ENCODE measurements around the gene VEZF1. TPM values are rescaled to one million over a fixed set of nuclear protein-coding genes. Genes with fewer than 3 reads are reported as not detected.

The VEZF1 gene
- total and polyA plus RNA-seq, 2 donors (not counting 1 experiment from before 2014, with no cell fraction given): 43.9 to 51.2 TPM

DNA sequence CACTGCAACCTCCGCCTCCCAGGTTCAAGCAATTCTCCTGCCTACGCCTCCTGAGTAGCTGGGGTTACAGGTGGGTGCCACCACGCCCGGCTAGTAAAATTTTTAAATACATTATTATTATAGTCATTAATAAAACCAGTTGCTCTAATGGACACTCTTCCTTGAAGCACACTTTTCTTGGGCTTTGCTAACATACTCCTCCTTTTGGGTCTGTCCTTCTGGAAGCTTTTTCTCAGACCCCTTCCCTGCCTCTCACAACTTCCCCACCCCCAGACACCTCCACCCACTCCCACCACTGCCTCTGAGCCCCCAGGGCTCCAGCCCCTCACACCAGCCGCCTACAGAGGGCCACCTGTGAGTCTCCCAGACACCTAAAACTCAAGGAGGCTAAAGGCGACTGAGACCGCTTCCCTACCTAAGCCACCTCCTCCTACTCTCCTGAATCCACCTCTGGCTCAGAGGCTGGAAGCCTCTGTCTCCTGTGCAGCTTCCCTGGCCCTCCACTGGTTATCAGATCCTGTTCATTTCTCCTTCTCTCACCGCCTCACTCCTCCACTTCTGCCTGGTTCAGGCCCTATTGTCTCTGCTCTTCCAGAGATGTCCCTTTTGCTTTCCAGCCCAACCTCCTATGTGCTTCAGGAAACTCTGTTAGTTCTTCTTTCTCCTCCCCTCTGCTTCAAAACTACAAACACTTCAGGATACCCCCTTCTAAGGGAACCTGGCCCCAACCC lies 30.8 kb downstream of the VEZF1 start:
- TF ChIP-seq, protein P1, sequence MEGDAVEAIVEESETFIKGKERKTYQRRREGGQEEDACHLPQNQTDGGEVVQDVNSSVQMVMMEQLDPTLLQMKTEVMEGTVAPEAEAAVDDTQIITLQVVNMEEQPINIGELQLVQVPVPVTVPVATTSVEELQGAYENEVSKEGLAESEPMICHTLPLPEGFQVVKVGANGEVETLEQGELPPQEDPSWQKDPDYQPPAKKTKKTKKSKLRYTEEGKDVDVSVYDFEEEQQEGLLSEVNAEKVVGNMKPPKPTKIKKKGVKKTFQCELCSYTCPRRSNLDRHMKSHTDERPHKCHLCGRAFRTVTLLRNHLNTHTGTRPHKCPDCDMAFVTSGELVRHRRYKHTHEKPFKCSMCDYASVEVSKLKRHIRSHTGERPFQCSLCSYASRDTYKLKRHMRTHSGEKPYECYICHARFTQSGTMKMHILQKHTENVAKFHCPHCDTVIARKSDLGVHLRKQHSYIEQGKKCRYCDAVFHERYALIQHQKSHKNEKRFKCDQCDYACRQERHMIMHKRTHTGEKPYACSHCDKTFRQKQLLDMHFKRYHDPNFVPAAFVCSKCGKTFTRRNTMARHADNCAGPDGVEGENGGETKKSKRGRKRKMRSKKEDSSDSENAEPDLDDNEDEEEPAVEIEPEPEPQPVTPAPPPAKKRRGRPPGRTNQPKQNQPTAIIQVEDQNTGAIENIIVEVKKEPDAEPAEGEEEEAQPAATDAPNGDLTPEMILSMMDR (conservative IDR thresholded peaks at IDR 0.05 in 1 of 2, IDR thresholded peaks at IDR 0.05 in 1 of 2; ENCODE audit: low read depth in 1 of 2, low read length in 2 of 2): no peak
- TF ChIP-seq EZH2 (IDR thresholded peaks at IDR 0.05; ENCODE audit: low read length, missing control alignments): no peak
- Histone ChIP-seq H3K27me3 (ENCODE audit: control insufficient read depth, insufficient read depth, low read length) (no peaks in the 10 kb centered on the region), H4K20me1 (ENCODE audit: control insufficient read depth, extremely low read depth, insufficient read depth, low read length) (no peaks in the 10 kb centered on the region), H3K27ac (ENCODE audit: insufficient read depth, low read length) (no peak overlapping the region), H3K79me2 (ENCODE audit: control insufficient read depth, insufficient read depth, low read length) (peaks cover 20% of the 10 kb centered on the region), H3K36me3 (ENCODE audit: control insufficient read depth, insufficient read depth, low read length) (no peaks in the 10 kb centered on the region), H3K4me2 (ENCODE audit: extremely low read depth, insufficient read depth, low read length) (no peak overlapping the region), H3K4me1 (ENCODE audit: control insufficient read depth, extremely low read depth, insufficient read depth, low read length) (peaks cover 15% of the 10 kb centered on the region), H3K9ac (ENCODE audit: insufficient read depth, low read length) (no peak overlapping the region), H2AFZ (ENCODE audit: low read length) (no peak overlapping the region), H3K4me3 (replicated peaks in 1 of 4; ENCODE audit: control extremely low read depth in 1 of 4, insufficient read depth in 1 of 4, low read depth in 3 of 4, low read length in 4 of 4) (no peak overlapping the region), H3K9me3 (ENCODE audit: control insufficient read depth, insufficient read depth, low read depth, low read length) (no peaks in the 10 kb centered on the region)
- DNase-seq (ENCODE audit: low read depth in 2 of 2): no peak

DNA sequence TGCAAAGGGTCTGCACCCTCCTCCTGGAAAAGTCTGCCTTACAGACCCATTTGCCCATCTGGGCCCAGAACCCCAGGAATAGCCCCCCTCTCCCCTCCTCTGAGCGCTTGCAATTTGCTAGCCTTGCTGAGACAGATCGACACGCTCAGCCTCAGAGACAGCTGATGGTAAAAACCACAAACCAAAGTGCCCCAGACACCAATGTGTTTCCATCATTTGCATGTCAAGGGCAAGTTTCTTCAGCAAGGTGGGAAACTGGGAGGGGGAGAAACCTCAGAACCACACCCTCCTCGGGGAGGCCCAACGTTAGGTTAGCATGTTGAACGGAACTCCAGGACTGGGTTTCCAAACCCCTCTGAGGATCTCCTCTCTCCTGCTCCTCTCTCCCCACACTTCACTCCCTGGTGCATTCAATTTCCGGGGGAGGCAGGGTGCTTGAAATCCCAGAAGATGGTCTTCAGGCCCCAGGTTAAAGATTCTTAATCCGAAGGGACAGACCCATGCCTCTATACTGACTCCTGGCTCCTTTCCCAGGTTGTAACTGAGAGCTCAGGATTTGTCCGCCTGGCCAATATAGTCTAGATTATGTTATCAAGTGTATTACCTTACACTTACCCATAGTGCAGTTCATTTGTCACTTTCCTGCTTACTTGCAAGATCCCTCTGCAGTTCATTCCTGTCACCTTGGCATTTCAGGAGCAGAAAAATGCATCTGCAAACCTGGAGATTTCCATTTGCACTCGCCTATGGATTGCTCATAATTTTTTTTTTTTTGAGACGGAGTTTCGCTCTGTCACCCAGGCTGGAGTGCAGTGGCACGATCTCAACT lies 31.5 kb downstream of the VEZF1 start:
- H3K36me3 ChIP-seq (ENCODE audit: control insufficient read depth, insufficient read depth, low read length): no peaks in the 10 kb centered on the region
- H3K27me3 ChIP-seq (ENCODE audit: control insufficient read depth, insufficient read depth, low read length): no peaks in the 10 kb centered on the region
- H3K4me1 ChIP-seq (ENCODE audit: control insufficient read depth, extremely low read depth, insufficient read depth, low read length): peaks cover 20% of the 10 kb centered on the region
- no peak overlapping the region for H2AFZ ChIP-seq (ENCODE audit: low read length)
- no peak overlapping the region for H3K4me2 ChIP-seq (ENCODE audit: extremely low read depth, insufficient read depth, low read length)
- peaks cover 25% of the 10 kb centered on the region for H3K79me2 ChIP-seq (ENCODE audit: control insufficient read depth, insufficient read depth, low read length)
- no peaks in the 10 kb centered on the region for H3K9me3 ChIP-seq (ENCODE audit: control insufficient read depth, insufficient read depth, low read depth, low read length)
- no peak for DNase-seq (ENCODE audit: low read depth in 2 of 2)
- no peak overlapping the region for H3K9ac ChIP-seq (ENCODE audit: insufficient read depth, low read length)
- H3K27ac ChIP-seq (ENCODE audit: insufficient read depth, low read length): no peak overlapping the region
- H4K20me1 ChIP-seq (ENCODE audit: control insufficient read depth, extremely low read depth, insufficient read depth, low read length): no peaks in the 10 kb centered on the region
- TF ChIP-seq EZH2 (IDR thresholded peaks at IDR 0.05; ENCODE audit: low read length, missing control alignments): no peak
- TF ChIP-seq, protein P1 (conservative IDR thresholded peaks at IDR 0.05 in 1 of 2, IDR thresholded peaks at IDR 0.05 in 1 of 2; ENCODE audit: low read depth in 1 of 2, low read length in 2 of 2): no peak
- H3K4me3 ChIP-seq (replicated peaks in 1 of 4; ENCODE audit: control extremely low read depth in 1 of 4, insufficient read depth in 1 of 4, low read depth in 3 of 4, low read length in 4 of 4): peak overlapping the region in 1 of 4 experiments; percentile 74

DNA sequence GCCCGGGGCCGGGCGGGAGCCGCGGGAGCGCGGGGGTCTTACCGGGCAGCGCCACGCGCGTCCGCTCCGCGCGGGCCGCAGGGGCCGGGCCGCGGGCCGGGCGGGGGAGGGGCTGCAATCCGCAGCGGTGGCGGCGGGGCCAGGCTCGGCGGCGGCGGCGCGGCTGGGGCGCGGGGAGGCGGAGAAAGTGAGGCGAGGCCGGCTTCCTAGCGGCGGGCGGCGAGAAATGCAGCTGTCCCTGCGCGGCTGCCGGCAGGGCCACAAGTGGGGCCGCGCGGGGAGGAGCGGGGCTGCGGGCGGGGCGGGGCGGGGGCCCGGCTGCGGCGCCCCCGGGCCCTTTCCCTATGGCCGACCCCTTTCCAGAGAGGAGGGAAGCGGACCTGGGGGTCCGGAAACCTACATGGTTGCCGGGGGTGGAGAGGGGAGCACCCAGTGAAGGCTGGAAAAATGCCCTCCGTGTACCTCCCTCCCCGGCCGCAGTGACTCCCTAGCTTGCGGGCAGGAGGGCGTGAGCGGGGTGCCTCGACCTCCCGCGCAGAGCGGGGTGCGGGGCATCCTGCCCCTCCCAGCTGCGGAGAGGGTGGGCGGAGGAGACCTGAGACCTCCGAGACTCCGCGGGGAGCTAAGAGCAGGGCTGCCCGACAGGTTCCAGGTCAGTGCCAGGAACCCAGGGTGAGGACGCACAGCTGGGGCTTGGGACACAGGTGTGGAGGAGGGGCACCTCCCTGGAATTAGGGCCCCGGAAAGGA lies 32.7 kb downstream of the VEZF1 start, which contains the start of gene CUEDC1:
TSS of gene CUEDC1 (minus strand) at position 230 of the 749 bp plus-strand sequence. CDS start 69,848 bp downstream, outside the sequence.
- no peak for TF ChIP-seq EZH2 (IDR thresholded peaks at IDR 0.05; ENCODE audit: low read length, missing control alignments)
- TF ChIP-seq, protein P1 (conservative IDR thresholded peaks at IDR 0.05 in 1 of 2, IDR thresholded peaks at IDR 0.05 in 1 of 2; ENCODE audit: low read depth in 1 of 2, low read length in 2 of 2): peak in 1 of 2 donors; percentile 17
- peak within 1 kb of the TSS; percentile 78 for H3K27ac ChIP-seq (ENCODE audit: insufficient read depth, low read length)
- H3K79me2 ChIP-seq (ENCODE audit: control insufficient read depth, insufficient read depth, low read length): peaks cover 28% of the 10 kb centered on the region
- peak within 1 kb of the TSS; percentile 95 for H3K9ac ChIP-seq (ENCODE audit: insufficient read depth, low read length)
- peak within 1 kb of the TSS; percentile 49 to 74 (median 63) for H3K4me3 ChIP-seq (replicated peaks in 1 of 4; ENCODE audit: control extremely low read depth in 1 of 4, insufficient read depth in 1 of 4, low read depth in 3 of 4, low read length in 4 of 4)
- no peaks in the 10 kb centered on the region for H3K36me3 ChIP-seq (ENCODE audit: control insufficient read depth, insufficient read depth, low read length)
- H2AFZ ChIP-seq (ENCODE audit: low read length): no peak within 1 kb of the TSS
- peak within 1 kb of the TSS; percentile 78 for H3K4me2 ChIP-seq (ENCODE audit: extremely low read depth, insufficient read depth, low read length)
- H3K4me1 ChIP-seq (ENCODE audit: control insufficient read depth, extremely low read depth, insufficient read depth, low read length): peaks cover 23% of the 10 kb centered on the region
- no peaks in the 10 kb centered on the region for H3K9me3 ChIP-seq (ENCODE audit: control insufficient read depth, insufficient read depth, low read depth, low read length)
- no peaks in the 10 kb centered on the region for H3K27me3 ChIP-seq (ENCODE audit: control insufficient read depth, insufficient read depth, low read length)
- peak; percentile 48 to 51 for DNase-seq (ENCODE audit: low read depth in 2 of 2)
- no peaks in the 10 kb centered on the region for H4K20me1 ChIP-seq (ENCODE audit: control insufficient read depth, extremely low read depth, insufficient read depth, low read length)
